HFF-Myc (cell line): ENCODE data around the gene FSTL4.

Experiments
- DNase-seq: peaks from one replicate; pipeline ENCODE4 v3.0.0-alpha.2; 2011; ENCODE audit warnings: low read depth; ENCODE audit errors: extremely low read depth
- H3K4me3 ChIP-seq: replicated peaks from 2 replicates; pipeline ENCODE4 v1.5.1; 2011; ENCODE audit warnings: low read depth, mild to moderate bottlenecking, control low read depth, low read length
- CTCF ChIP-seq: IDR thresholded peaks from 2 replicates; pipeline ENCODE4 v1.5.1; 2012; ENCODE audit warnings: mild to moderate bottlenecking, low read depth, low read length, control low read depth; ENCODE audit errors: missing control alignments

FSTL4 gene

GRCh38 chr5:133340002-133340755, 272.2 kb downstream of the FSTL4 start:
- no peak overlapping the region for H3K4me3 ChIP-seq
- no peak for DNase-seq
- TF ChIP-seq CTCF: no peak

GRCh38 chr5:133338504-133339355, 273.6 kb downstream of the FSTL4 start:
- DNase-seq: no peak
- no peak overlapping the region for H3K4me3 ChIP-seq
- TF ChIP-seq CTCF: no peak

GRCh38 chr5:133337795-133338445, 274.4 kb downstream of the FSTL4 start:
- no peak overlapping the region for H3K4me3 ChIP-seq
- TF ChIP-seq CTCF: no peak
- DNase-seq: no peak

- TF ChIP-seq CTCF: no peak
- no peak overlapping the region for H3K4me3 ChIP-seq
- DNase-seq: no peak
Observed at GRCh38 chr5:133336969-133337410, 275.4 kb downstream of the FSTL4 start.

GRCh38 chr5:133336121-133336968, 276.0 kb downstream of the FSTL4 start:
- no peak for TF ChIP-seq CTCF
- H3K4me3 ChIP-seq: no peak overlapping the region
- no peak for DNase-seq
